Spleen (tissue), 7 donors: ENCODE results near the gene S100A1.

Experiments
- POLR2A ChIP-seq, 3 donors: fragments of 450-650 bp; IDR thresholded peaks; one replicate each; pipeline ENCODE4 v1.5.1; 2017; ENCODE audit warnings: antibody characterized with exemption in 3 of 3, mild to moderate bottlenecking in 1 of 3
- POLR2AphosphoS5 ChIP-seq, 3 donors: sonication (generic); formaldehyde crosslinking; IDR thresholded peaks; one replicate each; pipeline ENCODE4 v1.5.1; 2017; ENCODE audit warnings: antibody characterized with exemption in 3 of 3
- TF ChIP-seq, protein P1 (sequence below), 11 experiments: fragments of 200-600 bp in 7 of 11; fragments of 450-650 bp in 4 of 11; sonication (generic) in 4 of 11; IDR thresholded peaks in 8 of 11; conservative IDR thresholded peaks in 3 of 11; 1 replicate in 7 of 11; 2 replicates in 4 of 11; pipeline versions ENCODE4 v1.4.0 to v1.8.0; 2016 to 2021; ENCODE audit warnings: antibody characterized with exemption in 11 of 11, inconsistent platforms in 4 of 11, mild to moderate bottlenecking in 1 of 11
- donor health status: DM: no; HTN: no; CAD: no; lungs with moderate emphysema.
- donor health status: DM: no; HTN: no; CAD: no.
- donor health status: DM: no; HTN: no; CAD: no.

DNA sequence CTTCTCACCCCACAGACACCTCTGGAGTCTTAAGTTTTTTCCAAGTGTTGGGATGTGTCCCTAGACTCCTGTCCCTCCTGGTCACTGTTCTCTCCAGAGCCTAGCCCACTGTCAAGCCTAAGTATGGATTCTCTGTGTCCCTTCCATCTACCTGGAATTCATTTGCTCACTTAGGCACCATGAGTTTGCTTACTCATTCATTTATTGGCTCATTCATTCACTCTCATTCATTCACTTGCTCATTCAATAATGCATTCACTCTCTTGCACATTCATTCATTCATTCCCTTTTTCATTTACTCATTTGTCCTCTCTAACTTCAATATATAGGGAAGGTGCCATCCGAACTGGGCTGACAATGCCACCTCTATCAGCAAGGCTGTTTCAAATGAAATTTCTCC is 16.9 kb upstream of the S100A1 start:
- TF ChIP-seq, protein P1, sequence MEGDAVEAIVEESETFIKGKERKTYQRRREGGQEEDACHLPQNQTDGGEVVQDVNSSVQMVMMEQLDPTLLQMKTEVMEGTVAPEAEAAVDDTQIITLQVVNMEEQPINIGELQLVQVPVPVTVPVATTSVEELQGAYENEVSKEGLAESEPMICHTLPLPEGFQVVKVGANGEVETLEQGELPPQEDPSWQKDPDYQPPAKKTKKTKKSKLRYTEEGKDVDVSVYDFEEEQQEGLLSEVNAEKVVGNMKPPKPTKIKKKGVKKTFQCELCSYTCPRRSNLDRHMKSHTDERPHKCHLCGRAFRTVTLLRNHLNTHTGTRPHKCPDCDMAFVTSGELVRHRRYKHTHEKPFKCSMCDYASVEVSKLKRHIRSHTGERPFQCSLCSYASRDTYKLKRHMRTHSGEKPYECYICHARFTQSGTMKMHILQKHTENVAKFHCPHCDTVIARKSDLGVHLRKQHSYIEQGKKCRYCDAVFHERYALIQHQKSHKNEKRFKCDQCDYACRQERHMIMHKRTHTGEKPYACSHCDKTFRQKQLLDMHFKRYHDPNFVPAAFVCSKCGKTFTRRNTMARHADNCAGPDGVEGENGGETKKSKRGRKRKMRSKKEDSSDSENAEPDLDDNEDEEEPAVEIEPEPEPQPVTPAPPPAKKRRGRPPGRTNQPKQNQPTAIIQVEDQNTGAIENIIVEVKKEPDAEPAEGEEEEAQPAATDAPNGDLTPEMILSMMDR (IDR thresholded peaks at IDR 0.05 in 8 of 11, conservative IDR thresholded peaks at IDR 0.05 in 3 of 11): no peak
- no peak for TF ChIP-seq POLR2A (IDR thresholded peaks at IDR 0.05)
- TF ChIP-seq POLR2AphosphoS5 (IDR thresholded peaks at IDR 0.05): no peak
